Hematopoietic multipotent progenitor cell treated with erythropoietin and hydrocortisone succinate and interleukin-3 and kit ligand, for 6 days (in vitro differentiated cells): ENCODE measurements around the gene SPG7.
A peak's percentile ranks its signal among the peaks of the same experiment; 100 is the strongest.
"Not testable (repeated sequence)": the region's sequence is repeated elsewhere in the genome, so short reads cannot be mapped to it uniquely, and the experiment has no call there.

Experiments used
- DNase-seq: peaks from one replicate; pipeline ENCODE4 v3.0.0-alpha.2; 2015

SPG7 gene

DNA sequence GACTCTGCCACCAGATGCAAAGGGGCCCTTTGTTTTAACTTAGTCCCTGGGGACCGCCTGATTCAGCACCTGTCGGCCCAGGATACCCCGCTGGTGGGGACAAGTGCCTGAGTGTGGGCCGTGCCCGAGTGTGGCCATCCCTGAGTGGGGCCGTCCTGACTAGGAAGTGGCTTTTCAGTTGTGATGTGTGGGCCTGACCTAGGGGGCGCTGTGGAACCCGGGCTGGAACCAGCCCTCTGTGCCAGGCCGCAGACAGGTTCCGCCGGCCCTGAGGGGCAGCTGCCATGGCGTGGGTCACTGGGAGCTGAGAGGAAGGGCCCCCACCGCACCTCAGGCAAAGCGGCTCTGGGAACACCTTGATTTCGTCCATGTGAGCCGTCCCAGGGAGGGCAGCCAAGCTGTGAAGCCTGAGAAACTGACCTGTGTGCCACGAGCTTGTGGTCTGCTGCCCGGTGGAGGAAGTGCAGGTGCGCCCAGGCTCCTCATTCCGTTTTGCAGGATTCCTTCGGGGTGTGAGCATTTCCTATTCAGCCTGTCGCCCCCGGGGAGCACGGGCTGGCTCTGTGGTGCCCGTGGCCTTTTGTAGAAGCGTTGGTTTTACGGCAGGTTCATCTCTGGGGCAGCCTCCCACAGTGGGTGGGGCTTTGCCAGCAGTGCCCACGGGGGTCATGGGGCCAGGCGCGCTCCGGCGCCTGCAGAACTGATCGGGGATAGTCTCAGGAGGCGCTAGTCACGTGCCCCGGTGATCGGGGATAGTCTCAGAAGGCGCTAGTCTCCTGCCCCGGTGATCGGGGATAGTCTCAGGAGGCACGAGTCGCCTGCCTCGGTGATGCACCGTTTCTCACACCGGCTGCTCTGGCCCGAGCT, 57.5 kb downstream of the SPG7 start:
- DNase-seq: peak; percentile 80

DNA sequence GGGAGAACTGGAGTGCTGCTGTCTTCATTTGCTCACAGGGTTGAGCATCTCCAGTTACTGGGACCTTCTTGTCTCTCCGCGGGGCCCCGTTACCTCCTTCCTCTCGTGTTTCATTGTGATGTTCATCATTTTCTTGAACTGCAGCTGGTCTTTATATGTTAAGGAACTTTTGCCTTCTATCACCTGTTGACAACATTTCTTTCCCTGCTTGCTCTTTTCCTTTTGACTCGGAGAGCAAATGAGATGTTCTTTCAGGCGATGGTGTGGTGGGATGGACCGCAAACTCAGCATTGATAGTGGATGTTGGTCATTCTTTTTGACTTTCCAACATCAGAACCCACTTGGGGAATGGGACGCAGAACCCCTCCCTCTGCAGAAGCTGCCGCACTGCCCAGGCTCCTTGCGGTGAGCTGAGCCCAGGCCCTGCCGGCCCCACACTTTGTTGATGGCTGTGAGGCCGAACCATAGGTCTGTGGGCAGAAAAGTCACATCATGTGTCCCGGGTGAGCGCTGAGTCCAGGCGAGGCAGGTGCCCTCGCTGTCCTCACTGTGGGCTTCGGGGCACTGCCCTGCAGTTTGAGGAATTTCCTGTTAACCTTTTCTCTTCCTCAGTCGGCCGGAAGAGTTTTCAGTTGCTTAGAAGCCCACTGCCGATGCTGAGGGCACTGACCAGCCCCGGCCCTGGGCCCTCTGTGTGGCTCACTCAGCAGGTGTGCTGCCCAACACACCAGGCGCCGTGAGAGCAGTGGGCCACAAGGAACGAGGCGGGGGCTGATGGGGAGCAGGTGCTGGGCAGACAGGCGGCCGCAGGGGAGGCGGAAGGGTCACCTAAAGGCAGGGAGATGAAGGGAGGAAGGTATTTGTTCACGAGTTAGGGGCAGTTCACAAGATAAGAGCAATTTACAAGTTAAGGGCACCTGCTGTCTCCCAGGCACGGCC, 59.7 kb downstream of the SPG7 start:
- no peak for DNase-seq

DNA sequence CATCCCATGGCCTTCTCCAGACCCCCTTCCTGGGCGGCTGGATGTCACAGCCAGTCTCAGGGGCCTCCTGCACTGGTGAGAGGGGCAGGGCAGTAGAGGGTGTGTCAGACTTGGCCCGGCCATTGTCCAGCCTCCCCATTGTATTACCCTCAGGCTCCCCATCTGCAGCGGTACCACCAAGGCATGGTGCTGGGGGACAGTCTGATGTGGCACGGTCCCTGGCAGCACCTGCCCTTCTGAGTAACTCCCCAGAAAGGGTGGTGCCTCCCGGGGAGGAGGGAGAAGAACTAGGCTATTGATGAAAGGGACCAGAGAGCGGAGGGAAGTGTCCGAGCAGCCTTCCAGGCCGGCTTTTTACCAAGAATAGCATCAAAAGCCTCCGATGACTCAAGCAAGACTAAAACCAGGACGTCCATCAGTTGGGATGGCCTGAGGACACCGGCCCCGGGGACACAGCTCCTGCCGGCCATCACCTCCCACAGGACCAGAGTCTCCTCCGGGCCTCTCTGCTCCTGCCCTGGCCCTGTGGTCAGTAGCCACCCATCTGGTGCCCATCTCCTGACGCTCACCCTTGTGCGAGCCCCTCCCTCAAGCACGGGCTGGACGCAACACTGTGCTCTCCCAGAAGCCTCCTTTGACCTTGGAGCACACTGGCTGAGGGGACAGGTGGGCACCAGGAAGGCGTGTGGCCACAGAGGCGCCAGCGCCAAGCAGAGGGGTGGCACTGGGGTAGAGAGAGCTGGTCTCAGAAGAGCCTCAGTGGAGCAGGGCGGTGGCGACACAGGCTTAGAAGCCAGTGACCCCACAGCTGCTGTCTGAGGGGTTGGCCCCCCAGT, 61.5 kb downstream of the SPG7 start:
- DNase-seq: no peak

DNA sequence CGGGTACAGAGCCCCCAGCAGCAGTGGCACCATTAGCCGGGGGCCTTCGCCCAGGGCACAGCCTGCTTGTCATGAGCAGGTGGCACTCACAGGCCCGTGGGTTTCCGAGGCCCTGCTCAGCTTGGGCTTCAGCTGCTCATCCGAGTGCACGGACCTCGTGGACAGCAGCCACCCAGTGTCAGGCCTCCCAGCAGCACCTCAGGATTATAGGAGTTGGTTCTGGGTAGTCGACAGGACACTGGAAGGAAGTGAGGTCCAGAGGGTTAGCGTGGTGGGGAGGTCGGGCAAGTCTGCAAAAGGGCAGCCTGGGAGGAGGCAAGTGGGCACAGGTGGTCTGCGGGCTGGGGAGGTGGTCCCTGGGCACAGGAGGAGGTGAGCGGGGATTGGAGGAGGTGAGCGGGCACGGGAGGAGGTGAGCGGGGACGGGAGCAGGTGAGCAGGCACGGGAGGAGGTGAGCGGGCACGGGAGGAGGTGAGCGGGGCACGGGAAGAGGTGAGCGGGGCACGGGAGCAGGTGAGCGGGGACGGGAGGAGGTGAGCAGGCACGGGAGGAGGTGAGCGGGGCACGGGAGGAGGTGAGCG, 62.2 kb downstream of the SPG7 start:
- no peak for DNase-seq

DNA sequence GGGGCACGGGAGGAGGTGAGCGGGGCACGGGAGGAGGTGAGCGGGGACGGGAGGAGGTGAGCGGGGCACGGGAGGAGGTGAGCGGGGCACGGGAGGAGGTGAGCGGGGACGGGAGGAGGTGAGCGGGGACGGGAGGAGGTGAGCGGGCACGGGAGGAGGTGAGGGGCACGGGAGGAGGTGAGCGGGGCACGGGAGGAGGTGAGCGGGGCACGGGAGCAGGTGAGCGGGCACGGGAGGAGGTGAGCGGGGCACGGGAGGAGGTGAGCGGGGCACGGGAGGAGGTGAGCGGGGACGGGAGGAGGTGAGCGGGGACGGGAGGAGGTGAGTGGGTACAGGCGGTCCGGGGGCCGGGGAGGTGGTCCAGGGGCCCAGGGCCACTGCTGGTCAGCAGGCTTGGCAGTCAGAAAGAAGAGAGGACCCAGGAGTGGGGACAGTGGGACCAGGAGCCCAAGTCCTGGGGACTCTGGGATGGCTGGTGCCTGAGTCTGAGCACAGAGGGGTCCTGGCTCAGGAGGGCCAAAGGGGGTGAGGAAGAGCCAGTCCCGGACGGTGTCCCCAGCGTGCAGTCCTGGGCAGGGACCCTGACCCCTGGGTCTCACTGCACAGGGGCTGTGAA, 62.9 kb downstream of the SPG7 start:
- DNase-seq: not testable (repeated sequence)

DNA sequence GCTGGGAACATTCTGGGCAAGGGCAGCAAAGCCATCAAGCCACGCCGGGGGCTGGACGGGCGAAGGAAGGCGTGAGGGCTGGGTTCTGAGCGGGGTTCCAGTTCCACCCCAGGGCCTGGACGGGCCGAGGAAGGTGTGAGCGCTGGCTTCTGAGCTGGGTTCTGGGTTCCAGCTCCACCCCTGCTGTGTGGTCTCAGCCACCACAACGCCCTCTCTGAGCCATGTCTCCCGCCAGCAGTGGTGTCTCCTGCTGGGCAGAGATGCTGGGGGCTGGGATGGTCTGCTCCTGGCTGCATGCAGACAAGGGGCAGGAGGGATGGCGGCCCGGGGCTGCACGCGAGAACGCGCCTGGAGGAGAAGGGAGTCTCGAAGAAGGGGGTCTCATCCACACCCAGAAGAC, 63.4 kb downstream of the SPG7 start:
- no peak for DNase-seq

DNA sequence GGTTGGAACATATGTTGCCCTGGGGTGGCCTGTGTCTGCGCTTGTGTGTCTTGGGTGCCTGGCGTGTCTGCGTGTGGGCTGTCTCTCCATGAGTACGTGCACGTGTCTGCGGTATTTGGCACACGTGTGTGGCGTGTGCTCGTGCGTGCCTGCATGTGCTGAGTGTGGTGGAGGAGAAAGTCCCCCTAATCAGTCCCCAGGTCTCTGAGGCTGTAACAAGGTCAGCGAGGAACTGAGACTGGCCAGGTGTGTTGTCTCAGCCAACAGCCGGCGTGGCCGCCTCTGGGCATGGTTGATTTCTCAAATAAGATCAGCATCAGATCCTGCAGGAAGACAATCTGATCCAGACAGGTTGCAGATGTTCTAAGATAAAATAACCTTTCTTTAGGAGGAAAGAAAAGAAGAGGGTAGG, 63.9 kb downstream of the SPG7 start:
- no peak for DNase-seq

DNA sequence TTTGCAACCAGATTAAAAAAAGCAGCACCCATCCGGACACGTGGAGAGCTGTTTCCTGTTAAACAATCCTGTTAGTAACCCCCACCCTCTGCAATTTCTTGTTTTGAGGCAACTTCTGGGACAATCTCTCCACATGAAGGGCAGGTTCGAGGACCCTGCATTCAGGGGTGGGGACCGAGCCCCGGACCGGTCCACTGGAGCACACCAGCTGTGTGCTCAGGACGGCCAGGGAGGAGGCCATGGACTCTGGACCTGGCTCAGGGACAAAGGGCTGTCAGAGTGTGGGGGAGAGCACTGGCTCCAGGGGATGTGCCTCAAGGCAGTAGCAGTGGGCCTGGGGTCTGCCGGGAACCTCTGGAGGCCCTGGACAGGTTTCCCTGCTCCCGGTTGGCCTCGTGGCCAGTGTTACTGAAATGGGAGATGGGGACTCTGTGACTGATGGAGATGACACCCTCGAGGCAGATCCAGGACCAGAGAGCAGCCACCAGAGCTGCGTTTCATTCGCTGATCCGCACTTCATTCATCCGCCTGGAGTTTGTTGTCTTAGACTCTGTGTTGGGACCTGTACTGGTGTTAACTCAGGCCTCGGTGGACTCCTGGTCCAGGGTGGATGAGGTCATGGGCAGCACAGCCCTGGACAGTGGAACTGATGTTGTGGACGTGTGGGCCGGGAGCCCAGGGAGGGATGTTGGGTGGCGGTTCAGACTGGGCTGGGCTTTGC, 64.4 kb downstream of the SPG7 start:
- no peak for DNase-seq

DNA sequence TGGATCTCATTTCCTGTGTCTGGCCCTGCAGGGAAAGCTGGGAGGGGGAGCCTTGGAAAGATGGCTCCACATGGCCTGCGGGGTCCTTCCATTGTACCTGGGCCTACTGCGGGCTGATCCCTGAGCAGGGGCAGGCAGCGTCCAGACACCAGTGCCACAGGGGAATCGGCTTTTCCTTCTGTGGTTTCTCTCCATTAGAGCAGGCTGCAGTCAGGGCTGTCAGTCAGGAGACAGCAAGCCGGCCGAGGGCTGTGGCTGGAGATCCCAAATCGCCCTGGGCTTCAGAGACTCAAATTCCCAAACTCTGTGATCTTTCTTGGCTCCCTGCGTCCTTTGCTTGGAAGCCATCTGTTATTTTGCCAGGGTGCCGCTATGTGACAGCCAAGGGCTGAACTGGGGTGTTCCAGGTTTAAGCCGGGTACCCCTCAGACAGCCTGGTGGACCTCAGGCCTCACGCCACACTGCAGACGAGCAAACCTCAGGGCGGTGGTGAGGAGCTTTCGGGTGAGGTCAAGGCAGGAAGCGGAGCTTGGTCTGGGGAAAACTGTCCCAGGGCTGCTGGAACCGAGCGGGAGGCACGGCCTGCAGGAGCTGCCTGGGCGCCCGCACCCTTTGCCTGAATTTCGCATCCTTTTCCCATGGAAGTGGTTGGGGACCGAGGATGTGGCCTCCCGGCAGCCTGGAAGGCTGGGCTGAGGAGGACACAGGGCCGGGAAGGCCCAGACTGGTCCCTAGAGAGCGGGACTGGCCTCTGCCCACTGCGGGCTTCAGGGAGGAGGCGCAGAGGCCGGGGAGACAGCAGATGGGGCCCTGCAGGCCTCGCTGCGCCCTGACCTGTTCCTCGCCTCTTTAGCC, 65.8 kb downstream of the SPG7 start:
- no peak for DNase-seq

DNA sequence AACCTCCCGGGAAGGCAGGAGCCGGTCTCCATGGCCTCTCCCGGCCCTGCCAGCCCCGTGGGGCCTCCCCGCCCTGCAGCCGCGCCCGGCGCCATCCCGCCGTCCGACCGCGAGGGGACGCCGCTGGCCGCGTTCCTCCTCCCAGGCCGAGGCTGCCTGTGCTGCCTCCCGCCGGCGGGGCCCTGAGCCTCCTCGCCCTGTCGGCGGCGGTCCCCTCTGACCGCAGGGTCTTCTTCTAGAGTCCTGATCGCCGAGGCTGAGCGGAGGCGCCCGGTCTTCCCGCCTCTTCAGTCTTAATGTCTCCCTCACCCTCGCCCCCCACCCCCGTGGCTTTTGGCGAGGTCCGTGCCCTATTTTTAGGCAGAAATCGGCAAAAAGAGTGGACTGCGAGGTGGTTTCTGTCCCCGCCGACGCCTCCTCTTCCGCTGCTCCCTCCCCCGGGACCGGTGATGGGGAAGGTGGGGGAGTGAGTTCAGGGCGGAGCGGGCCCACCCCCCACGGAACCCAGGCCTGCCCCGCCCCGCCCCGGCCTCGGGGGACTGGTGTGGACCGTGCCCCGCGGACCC, 66.6 kb downstream of the SPG7 start:
- DNase-seq: peak; percentile 79

DNA sequence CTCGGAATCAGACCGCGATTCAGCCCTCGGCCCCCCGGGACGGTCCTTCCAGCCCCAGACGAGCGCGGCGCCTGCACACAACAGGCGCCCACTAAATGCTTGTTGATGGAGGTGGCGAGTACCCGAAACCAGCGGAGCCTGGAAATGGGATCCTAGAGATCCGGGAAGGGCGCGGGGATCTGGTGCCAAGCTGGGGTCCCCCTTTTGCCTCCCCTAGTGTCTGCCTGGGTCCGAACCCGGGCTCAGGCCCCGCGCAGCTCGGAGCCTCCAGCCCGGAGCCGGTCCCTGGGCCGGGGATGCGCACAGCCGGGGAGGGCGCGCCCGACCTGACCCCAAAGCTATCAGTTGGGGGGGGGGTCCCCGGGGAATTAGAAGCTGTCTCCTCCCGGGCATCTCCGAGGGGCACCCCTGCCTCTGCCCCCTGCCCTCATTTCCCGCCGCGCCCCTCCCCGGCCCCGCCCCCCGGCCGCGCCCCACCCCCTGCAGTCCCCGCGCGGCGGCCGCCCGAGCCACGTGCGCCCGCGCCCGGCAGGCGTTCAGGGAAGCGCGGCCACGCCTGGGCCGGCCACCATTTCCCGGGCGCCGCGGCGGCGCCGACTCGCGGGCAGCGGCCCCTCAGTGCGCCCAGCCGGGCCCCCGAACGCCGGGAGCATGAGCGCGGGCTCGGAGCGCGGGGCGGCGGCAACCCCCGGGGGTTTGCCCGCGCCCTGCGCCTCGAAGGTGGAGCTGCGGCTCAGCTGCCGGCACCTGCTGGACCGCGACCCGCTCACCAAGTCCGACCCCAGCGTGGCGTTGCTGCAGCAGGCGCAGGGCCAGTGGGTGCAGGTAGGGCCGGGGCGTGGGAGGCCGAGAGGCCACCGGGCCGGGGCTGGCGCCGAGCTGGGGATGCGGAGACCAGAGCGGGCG, 67.3 kb downstream of the SPG7 start, which contains the start of gene CPNE7:
Gene CPNE7 (plus strand): TSS at position 512 of the 906 bp plus-strand sequence. CDS start 140 bp downstream, at position 652.
- DNase-seq: no peak

DNA sequence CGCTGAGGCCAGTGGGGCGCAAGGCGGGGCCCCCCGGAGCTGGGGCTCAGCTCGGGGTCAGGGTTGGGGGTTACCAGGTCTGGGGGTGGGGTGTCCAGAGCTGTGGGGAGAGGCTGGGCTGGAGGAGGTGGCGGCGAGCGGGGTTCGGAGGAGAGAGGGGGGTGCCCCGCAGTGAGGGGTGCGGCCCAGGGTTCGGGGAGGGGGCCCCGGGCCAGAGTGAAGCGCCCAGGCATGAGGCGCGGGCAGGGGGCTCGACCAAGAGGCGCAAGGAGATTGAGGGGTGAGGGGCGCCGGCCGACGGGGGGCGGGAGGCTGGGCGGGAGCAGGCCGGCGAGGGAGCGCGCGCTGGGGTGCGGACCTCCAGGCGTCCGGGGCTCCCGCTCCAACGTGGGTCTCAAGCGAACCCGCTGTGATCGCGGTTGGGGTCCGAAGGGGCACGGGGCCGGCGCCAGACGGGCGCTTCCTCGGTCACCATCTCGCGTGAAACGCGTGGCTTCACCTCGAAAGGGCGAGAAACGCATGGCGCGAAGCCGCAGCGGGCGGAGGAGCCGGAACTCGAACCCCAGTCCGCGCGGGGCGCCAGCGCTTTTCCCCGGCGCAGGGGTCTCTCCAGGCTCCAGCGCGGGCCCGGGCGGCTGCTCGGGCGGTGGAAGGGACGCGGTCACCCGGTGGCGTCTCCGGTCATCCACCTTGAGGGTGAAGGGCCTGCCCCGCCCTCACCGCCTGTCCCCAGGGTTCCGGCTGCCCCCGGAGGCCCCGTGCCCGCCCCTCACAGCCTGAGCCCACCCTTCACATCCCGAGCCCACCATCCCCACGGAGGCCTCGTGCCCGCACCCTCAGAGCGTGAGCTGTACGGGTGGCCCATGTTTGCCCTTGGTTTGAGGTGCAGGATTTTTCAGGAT, 68.2 kb downstream of the SPG7 start:
- no peak for DNase-seq

DNA sequence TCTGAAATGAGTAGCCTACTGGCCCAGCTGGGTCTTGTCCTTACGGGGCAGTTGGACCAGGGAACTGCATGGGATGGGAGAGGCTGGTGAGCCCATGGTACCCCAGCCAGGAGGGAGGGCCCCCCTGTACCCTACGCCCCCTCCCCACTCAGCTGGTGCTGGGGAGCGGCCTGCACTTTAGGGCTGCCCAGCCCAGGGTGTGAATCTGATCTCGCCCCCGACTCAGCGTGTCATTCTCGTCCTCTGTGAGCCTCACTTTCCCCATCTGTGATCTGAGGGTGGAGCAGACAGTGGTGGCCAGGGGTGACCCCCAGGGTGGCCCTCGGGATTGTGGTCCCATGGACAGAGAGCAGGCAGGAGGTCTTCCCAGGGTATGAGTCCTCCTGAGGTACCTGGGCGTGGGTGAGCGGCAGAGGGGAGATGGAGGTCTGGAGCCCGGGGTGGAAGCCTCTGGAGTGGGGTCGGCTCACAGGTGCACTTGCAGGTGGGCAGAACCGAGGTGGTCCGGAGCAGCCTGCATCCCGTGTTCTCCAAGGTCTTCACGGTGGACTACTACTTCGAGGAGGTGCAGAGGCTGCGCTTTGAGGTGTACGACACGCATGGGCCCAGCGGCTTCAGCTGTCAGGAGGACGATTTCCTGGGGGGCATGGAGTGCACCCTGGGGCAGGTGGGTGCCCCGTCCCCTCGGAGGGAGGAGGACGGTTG, 69.0 kb downstream of the SPG7 start:
- DNase-seq: no peak

DNA sequence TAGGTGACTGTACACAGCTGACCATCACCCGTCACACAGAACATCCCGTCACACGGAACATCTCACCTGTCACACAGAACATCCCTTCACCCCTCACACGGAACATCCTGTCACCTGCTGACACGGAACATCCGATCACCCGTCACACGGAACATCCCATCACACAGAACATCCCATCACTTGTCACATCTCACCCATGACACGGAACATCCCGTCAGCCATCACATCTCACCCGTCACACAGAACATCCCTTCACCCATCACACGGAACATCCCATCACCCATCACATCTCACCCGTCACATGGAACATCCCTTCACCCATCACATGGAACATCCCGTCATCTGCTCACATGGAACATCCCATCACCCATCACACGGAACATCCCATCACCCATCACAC, 71.1 kb downstream of the SPG7 start:
- DNase-seq: no peak

DNA sequence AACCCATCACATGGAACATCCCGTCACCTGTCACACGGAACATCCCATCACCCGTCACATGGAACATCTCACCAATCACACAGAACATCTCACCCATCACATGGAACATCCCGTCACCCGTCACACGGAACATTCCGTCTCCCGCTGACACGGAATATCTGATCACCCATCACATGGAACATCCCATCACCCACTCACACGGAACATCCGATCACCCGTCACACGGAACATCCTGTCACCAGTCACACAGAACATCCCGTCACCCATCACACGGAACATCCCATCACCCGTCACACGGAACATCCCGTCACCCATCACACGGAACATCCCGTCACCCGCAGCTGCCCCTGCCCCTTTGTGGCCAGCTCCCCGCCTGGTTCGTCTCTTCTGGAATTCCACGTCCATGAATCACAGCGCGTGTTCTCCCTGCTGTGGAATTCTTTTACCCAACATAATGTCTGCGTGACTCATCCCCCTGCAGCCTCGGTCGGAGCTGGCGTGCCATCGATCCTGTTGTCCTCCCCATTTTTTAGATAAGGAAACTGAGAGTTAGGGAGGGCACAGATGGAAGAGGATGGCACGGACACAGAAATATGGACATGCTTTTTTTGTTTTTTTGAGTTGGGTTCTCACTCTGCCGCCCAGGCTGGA, 73.0 kb downstream of the SPG7 start:
- no peak for DNase-seq

DNA sequence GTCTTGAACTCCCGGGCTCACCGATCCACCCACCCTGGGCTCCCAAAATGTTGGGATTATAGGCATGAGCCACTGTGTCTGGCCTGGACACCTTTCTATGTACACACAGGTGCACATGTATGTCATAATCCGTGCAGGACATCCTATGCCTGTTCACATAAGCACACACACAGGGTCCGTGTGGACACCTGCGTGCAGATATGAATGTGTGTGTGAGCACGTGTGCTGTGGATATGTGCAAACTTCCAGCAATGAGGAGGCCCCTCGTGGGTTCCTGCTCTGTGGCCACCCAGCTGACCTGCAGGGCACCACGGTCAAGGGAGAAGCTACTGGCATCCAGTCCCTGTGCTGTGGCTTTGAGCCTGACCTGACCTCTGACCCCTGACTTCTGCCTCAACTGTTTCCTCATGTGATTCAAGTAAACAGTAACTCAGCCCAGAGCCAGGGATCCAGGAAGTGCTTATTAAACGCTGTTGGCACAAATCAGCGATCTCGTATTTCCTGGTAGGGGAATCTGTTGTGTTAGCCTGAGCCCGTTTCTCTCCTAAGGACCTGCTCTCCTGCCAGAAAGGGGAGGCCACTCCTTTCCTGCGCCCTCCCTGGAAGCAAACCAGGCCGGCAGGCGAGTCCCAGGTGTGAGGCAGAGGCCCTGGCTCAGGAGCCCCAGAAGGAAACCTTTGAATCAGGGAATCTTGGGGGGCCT, 73.8 kb downstream of the SPG7 start:
- no peak for DNase-seq
